Measurements from ENCODE around the gene CYP1B1.

DNA sequence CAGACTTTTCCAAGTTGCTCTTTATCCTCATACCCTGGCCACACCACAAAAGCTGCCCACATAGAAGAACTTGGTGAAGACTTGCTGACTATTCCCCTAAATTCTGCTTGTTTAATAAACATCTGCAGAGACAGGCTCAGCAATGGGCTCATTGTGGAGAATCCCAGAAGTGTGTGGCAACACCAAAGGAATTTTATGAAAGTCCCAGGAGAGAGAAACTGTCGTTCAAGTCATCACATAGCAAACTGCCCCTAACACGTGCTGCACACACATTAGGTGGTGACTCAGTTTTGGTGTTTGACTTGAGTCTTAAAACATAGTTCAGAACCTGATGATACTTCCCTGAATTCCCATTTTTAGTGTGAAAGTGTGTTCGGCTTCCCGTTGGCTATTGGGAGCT, 38.6 kb downstream of the CYP1B1 start:
- TF ChIP-seq, protein P1, sequence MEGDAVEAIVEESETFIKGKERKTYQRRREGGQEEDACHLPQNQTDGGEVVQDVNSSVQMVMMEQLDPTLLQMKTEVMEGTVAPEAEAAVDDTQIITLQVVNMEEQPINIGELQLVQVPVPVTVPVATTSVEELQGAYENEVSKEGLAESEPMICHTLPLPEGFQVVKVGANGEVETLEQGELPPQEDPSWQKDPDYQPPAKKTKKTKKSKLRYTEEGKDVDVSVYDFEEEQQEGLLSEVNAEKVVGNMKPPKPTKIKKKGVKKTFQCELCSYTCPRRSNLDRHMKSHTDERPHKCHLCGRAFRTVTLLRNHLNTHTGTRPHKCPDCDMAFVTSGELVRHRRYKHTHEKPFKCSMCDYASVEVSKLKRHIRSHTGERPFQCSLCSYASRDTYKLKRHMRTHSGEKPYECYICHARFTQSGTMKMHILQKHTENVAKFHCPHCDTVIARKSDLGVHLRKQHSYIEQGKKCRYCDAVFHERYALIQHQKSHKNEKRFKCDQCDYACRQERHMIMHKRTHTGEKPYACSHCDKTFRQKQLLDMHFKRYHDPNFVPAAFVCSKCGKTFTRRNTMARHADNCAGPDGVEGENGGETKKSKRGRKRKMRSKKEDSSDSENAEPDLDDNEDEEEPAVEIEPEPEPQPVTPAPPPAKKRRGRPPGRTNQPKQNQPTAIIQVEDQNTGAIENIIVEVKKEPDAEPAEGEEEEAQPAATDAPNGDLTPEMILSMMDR (conservative IDR thresholded peaks at IDR 0.05; ENCODE audit: low read depth, low read length) = no peak
- no peak for TF ChIP-seq FOS (IDR thresholded peaks at IDR 0.05; ENCODE audit: low read depth, low read length)
- no peak for TF ChIP-seq RAD21 (IDR thresholded peaks at IDR 0.05; ENCODE audit: low read length)
- TF ChIP-seq RCOR1 (IDR thresholded peaks at IDR 0.05; ENCODE audit: insufficient replicate concordance, low read length) = no peak

All from IMR-90 (cell line).